Activated naive CD4-positive, alpha-beta T cell treated with Interleukin-2 at 50 U/mL for 16 hours (primary cell): ENCODE results near the gene SEMA6A.

Experiments
- DNase-seq: peaks from one replicate; pipeline ENCODE4 v3.0.0-alpha.2; 2020

The SEMA6A gene

GRCh38 chr5:116521173-116521872 lies 53.3 kb downstream of the SEMA6A start:
- no peak for DNase-seq

- no peak for DNase-seq
Measured at GRCh38 chr5:116520771-116521170, 53.9 kb downstream of the SEMA6A start.

GRCh38 chr5:116518423-116518822 lies 56.2 kb downstream of the SEMA6A start:
- no peak for DNase-seq

GRCh38 chr5:116517488-116517887 lies 57.1 kb downstream of the SEMA6A start:
- DNase-seq, result no peak

GRCh38 chr5:116516021-116516420 lies 58.6 kb downstream of the SEMA6A start:
- no peak for DNase-seq

- DNase-seq, result no peak
Measured at GRCh38 chr5:116514421-116514970, 60.1 kb downstream of the SEMA6A start.

GRCh38 chr5:116510517-116510916 lies 64.1 kb downstream of the SEMA6A start:
- no peak for DNase-seq

GRCh38 chr5:116509483-116510244 lies 65.0 kb downstream of the SEMA6A start:
- no peak for DNase-seq

- DNase-seq, result no peak
Measured at GRCh38 chr5:116508835-116509234, 65.8 kb downstream of the SEMA6A start.

GRCh38 chr5:116507941-116508655 lies 66.5 kb downstream of the SEMA6A start:
- no peak for DNase-seq

GRCh38 chr5:116507051-116507537 lies 67.5 kb downstream of the SEMA6A start:
- no peak for DNase-seq

- no peak for DNase-seq
Measured at GRCh38 chr5:116506488-116506887, 68.1 kb downstream of the SEMA6A start.

GRCh38 chr5:116504593-116505166 lies 69.9 kb downstream of the SEMA6A start:
- no peak for DNase-seq

GRCh38 chr5:116502616-116503015 lies 72.0 kb downstream of the SEMA6A start:
- DNase-seq, result no peak

- DNase-seq, result no peak
Measured at GRCh38 chr5:116502138-116502537, 72.5 kb downstream of the SEMA6A start.

GRCh38 chr5:116498503-116499048 lies 76.0 kb downstream of the SEMA6A start:
- no peak for DNase-seq

GRCh38 chr5:116497631-116498030 lies 77.0 kb downstream of the SEMA6A start:
- DNase-seq, result no peak

- no peak for DNase-seq
Measured at GRCh38 chr5:116495786-116496357, 78.8 kb downstream of the SEMA6A start.

- DNase-seq, result no peak
Measured at GRCh38 chr5:116494784-116495450, 79.7 kb downstream of the SEMA6A start.

- DNase-seq, result no peak
Measured at GRCh38 chr5:116492776-116493175, 81.8 kb downstream of the SEMA6A start.

- DNase-seq, result no peak
Measured at GRCh38 chr5:116492016-116492623, 82.5 kb downstream of the SEMA6A start.
